ENCODE data around the gene CLK4.

CLK4 gene

DNA sequence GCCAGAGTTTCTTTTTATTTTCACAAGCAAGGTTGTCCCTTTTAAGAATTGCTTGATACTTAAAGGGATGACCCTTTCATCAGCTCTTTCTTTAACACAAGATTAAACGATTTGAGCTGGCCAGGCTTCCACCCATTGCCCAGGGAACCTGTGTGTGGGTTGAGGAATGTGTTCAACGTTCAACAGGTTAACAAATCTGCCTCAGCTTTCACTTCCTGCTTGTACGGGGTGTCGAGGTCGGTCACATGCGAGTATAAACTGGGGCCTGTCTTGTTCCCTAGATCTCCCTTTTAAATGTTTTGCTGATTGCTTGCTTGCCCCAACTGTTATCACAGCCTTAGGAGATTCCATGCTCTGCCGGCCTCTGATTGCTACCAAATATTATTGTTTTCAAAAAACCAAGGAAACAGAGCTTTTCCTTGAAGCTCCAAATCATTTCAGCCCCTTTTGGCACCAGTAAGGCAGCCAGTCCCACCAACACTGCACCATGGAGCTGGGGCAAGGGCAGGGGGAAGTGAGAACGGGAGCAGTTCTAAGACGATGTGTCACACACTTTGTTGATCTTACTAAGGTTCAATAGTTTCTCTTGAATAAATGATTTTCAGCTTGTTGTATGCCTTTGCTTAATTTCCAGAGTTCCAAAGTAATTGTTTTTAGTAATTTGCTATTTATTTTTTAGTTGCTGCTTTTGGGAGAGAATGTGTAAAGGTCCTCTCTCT is 10.7 kb upstream of the CLK4 start:
- no peak for DNase-seq (ENCODE audit: low read depth, low spot score)

DNA sequence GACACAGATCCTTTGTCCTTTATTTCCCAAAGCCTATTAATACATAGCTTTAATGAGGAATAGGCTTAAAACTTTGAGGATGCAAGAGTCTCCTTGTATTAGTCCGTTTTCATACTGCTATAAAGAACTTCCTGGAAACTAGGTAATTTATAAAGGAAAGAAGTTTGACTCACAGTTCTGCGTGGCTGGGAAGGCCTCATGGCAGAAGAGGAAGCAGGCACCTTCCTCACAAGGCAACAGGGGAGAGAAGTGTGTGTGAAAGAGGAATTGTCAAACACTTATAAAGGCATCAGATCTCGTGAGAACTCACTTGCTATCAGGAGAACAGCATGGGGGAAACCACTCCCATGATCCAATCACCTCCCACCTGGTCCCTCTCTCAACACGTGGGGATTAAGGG is 5.4 kb upstream of the CLK4 start:
- DNase-seq (ENCODE audit: low read depth, low spot score) = no peak

DNA sequence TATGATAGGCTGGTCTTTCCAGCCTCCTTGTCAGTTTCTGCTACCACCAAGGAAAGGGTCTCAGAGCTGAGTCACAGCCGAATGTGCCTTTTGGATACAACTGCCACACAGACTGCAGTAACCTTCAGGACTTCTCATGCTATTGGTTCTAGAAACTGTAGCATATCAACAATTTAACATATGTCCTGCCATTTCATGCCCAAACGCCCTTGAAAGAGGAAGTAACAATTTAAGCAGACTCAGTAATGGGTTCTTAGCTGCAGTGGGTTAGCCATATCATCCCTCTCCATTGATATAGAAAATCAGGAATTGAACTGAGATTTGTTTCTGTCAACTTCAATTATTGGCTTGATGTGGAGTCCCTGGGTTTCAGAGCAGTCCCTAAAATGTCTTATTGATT is 4.1 kb upstream of the CLK4 start:
- DNase-seq (ENCODE audit: low read depth, low spot score) = no peak

DNA sequence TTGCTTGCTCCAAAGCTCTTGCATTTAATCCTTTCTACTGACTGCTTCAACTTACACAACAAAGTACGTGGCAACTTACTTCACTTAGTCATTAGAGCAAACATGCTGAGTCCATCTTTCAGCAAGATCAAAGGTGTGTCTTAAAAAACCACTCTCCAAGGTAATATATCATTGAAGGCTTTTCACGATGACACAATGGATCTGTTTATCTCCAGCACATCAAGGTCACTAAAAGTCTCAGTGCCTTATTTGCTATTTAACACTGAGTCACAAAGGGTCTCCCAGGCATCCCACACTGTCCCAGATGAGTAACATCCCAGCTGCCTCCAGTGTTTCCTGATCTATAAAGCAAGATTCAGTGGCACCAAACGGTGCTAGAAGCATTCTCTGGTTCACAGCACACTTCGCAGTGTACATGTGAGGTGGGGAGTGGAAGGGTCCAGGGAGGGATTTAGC is 3.7 kb upstream of the CLK4 start:
- DNase-seq (ENCODE audit: low read depth, low spot score) = no peak

DNA sequence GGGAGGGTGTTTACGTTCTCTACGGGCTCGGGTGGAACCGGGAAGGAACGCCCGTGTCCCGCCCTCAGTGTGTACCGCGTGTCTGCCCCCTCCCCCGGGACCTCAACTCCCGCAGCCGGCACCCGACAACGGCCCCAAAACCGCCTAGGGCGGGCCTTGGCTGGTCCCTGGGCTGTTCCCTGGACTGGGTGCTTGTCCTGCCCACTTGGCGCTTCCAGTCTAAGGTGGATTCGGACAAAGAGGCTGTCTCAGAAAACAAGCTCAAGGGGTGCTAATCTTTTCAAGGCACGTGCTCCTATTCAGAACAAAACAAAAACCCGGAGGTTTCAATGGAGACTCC is 379 bp upstream of the CLK4 start:
- no peak for DNase-seq (ENCODE audit: low read depth, low spot score)

DNA sequence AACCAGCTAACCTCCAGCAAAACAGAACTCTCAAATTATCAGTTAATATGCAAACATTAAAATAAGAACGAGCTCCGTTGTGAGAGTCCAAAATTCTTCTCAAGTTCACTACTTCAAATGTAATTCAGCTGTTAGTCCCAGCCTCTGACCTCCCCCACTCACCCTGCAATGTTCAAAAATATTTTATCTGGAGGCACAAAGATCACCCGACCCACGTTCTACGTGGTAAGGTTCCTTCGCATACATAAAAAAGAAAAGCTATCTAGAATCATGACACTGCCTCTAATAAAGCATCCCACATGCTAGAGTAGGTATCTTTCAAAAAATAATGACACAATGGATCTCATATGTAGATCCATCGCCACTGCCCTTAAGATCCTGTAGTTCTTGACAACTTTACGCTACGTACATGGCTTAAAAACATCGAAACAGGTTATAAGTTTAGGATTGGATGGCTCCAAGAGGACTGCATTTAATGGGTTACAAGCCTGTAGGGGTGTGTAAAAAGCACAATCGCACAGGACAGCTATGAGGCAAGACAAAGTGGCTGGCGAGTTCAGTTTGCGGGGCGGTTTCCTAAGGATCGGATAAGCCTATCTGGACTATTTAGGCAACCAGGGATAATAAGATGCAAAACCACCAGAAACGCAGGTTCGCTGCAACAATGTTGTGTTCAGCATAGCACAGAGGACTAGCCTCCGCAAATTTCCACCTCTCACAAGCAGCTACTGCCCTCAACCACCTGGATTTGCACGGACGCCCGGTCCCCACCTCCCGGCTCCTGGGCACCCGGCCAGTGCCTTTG is 969 bp downstream of the CLK4 start:
- no peak for DNase-seq (ENCODE audit: low read depth, low spot score)

DNA sequence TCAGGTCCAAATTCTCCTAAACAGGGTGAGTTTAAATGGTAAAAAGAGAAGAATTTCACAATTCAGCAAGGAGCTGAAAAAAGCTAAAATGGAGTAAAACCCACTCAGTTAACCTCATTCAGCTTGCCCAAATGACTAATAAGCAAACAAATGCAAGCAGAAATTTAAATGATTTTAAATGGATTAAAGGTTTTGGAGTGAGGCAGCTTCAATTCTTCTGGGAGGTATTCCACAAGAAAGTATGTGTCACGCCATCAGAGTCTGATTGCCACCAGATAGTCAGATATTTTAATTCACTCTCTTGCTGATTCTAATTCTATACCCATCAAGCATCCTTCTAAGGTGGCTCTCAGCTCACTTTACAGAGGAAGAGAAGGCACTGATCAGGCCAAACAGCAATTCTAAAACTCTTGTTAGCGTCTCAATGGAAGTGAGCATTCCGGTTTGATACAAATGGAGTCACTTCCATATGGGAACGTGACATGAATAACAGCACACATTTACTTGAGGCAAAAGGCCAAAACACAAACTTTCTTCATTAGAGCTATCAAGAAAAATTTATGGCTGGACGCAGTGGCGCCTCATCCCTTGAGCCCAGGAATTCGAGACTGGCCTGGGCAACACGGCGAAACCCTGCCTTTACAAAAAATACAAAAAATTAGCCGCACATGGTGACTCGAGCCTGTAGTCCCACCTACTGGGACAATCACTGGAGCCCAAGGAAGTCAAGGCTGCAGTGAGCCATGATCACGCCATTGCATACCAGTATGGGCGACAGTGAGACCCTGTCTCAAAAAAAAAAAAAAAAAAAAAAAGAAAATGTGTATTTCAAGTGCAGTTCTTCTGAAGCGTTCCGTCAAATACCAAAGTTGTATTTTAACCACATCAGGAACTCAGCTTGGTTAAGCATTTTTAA is 2.0 kb downstream of the CLK4 start:
- DNase-seq (ENCODE audit: low read depth, low spot score) = peak; percentile 62

DNA sequence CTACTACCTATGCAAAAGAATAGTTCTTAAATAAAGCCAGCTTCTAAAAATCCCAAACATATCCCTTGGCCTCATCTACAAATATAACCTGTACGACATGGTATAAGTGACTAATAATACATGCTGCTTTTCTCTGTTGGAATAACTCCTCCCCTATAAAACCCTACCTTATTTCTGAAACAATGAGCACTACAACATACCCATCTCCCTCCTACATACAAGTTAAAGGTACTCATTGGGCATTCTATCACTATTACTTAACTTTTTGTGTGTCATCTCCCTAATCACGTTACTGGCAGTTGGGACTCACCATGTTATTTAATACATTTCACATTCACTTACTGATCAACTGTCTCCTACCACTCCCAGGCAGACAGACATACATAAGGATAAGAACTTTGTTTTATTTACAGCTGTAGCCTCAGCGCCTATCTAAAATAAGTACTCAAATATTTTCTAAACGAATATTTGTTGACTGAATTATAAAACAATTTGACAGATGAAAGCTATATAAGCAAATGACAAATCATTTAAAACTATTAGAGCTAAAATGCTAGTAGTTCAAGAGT is 4.1 kb downstream of the CLK4 start:
- DNase-seq (ENCODE audit: low read depth, low spot score) = no peak

DNA sequence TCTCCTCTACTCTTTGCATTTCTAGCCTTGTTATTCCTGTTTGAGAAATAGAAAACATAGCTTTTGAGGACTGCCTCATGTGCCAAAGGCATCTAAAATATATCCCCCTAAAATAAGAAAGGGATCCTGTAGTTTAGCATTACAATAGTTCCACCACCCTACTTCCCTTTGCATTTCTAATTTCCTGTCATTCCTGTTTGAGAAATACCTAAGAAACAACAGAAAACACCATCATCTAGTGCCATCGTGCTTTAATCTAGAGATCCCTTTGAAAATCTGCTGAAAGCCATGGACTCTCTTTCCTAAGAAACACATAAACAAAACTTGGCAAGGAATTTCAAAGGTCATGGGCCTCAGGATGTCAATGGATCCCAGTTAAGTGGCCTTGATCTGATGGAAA is 7.5 kb downstream of the CLK4 start:
- no peak for DNase-seq (ENCODE audit: low read depth, low spot score)

DNA sequence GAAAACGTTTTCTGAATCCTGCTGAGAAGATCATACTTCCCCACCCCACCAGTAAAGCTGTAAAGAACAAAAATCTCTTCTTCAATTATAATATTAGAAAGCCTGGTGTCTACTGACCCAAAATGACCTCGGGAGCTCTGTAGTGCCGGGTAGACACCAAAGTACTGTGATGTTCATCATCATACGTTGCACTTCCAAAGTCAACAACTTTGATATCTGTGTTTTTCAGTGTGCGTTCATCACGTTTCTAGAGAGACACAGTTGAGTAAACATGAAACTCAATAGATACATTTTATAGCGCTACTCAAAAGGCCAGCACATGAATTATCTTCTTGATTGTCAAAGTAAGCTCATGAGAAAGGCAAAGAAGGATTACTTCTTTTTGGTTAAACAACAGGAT is 14.6 kb downstream of the CLK4 start:
- DNase-seq (ENCODE audit: low read depth, low spot score) = no peak

DNA sequence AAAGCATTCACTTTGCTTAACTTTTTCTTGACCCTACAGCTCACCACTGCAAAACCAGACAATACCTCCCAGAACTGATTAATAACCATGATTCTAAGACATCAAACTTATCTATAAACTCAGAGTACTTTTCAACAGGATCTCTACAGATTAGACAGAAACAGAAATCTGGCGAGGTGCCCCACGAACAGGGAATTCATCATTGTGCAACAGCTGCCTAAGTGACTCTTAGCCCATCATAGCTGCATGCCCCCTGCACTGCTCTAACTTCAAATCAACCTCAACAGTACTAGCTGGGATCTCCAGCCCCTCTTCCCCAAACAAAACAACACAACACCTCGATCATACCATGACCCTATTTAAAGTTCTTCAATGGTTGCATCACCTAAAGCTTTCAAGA is 20.6 kb downstream of the CLK4 start:
- no peak for DNase-seq (ENCODE audit: low read depth, low spot score)

DNA sequence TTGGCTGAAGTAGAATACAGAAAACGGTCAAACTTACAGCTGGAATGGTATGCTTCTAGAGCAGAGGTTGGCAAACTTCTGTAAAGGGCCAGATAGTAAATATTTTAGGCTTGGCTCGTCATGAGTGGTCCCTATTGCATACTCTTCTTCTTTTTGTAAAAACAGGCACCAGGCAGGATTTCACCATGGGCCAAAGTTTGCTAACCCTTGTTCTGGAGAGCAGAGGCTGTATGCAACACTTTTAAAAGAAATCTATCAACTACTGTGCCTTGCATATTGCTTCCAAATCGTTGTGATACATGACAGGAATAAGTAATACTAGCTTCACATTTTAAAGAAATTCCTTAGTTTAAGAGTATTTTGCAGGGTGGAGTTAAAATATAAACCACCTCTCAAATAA is 21.1 kb downstream of the CLK4 start:
- no peak for DNase-seq (ENCODE audit: low read depth, low spot score)

DNA sequence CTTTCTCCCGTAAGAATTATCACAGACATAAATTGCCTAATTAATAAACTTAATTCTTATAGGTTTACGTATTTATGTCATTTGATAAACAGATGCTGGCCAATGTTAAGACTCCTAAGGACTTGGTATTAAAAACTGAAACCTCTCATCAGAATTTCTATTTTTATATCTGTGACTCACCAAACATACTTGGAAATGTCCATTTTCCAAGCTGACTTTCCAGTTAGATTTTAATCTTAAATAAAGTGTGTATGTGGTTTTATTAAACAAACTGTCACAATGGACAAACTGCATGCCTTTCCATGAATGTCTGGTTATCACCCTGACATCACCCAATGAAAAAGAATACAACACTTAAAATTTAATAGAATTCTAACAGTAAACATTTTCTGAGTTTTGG is 24.1 kb downstream of the CLK4 start:
- DNase-seq (ENCODE audit: low read depth, low spot score) = no peak

DNA sequence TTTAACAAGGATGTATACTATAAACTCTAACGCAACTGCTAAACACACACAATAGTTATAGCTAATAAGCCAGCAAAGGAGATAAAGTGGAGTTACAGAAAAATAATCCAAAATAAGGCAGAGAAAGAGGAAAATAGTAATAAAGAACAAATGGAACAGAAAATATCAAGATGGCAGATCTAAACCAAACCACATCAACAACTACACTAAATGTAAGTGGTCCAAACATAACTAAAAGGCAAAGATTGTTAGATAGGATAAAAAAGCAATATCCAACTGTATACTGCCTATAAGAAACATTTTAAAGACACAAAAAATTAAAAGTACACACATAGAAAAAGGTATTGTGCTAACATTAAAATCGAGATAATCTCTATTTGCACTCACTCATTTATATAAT is 31.1 kb downstream of the CLK4 start:
- DNase-seq (ENCODE audit: low read depth, low spot score) = no peak

DNA sequence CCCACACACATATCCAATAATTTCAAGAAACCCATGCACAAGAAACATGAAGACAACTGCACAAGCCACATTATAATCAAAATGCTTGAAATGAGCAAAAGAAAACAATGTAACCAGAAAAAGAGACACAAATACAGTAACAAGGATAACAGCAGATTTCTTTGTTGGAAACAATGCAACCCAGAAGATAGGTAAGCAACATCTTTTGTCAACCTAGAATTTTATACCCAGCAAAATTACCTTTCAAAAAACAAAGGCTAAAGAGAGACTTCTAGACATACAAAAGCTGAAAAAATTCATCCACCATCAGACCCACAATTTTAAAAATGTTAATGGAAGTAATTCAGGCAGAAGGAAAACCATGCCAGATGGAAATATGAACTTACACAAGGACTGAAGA is 31.7 kb downstream of the CLK4 start:
- DNase-seq (ENCODE audit: low read depth, low spot score) = no peak

DNA sequence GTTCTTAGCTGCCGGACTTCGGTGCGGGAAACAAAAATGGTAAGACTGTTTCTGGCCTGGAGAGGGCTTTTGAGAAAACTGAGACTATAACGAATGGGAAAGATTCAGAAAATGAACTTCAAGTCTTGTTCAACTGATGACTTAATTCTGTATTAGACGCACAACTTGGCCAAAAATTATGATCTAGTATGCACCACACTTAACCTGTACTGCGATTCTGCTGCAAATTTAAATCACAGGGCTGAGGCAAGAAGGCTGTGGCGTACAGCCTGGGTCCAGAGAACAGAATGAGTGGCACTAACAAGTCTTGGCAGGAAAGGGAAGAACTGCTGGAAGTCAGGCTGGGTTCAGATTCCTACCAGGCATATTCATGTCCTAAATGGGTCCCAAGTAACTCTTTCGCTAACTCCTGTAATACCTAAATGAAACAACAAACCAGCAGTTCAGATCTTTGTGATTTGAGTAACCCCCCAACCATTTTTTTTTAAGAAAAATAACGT is 35.9 kb downstream of the CLK4 start:
- DNase-seq (ENCODE audit: low read depth, low spot score) = no peak

DNA sequence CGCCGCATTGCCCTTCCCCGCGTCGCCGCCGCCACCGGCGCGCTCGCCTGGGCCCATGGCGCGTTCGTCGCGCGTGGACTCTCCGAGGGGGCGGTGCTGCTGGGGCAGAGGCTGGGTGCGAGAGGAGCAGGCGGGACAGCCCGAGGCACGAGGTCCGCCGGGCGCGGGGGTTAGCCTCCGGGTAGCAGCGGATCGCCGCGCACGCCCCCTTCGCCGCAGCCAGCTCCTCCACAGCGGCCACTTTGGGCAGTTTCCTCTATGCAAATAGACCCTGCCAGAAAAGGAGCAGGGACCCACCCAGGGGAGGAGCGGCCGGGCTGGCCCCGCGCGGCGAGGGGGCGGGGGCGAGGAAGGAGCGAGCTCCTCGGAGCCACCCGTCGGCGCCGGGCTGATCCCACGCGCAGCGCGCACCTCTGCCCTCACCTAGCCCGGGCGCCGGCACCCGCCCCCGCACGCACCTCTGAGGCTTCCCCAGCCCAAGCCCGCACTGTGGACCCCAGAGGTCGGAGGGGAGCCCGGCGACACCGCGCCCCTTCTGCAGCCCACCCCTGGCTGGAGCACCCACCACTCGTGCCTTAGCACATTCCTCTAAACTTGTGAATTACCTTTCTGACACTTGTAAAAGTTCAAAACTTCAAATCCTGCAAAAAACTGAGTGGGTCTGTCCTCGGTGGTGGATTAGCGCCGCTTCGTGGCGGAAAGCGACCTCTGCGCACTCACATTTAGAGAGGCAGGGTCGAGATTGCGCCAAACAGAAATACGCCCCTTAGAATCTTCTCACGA is 36.5 kb downstream of the CLK4 start, which contains the start of gene COL23A1:
Gene COL23A1 (minus strand): TSS at position 253 of the 783 bp plus-strand sequence.
- peak; percentile 80 for DNase-seq (ENCODE audit: low read depth, low spot score)

DNA sequence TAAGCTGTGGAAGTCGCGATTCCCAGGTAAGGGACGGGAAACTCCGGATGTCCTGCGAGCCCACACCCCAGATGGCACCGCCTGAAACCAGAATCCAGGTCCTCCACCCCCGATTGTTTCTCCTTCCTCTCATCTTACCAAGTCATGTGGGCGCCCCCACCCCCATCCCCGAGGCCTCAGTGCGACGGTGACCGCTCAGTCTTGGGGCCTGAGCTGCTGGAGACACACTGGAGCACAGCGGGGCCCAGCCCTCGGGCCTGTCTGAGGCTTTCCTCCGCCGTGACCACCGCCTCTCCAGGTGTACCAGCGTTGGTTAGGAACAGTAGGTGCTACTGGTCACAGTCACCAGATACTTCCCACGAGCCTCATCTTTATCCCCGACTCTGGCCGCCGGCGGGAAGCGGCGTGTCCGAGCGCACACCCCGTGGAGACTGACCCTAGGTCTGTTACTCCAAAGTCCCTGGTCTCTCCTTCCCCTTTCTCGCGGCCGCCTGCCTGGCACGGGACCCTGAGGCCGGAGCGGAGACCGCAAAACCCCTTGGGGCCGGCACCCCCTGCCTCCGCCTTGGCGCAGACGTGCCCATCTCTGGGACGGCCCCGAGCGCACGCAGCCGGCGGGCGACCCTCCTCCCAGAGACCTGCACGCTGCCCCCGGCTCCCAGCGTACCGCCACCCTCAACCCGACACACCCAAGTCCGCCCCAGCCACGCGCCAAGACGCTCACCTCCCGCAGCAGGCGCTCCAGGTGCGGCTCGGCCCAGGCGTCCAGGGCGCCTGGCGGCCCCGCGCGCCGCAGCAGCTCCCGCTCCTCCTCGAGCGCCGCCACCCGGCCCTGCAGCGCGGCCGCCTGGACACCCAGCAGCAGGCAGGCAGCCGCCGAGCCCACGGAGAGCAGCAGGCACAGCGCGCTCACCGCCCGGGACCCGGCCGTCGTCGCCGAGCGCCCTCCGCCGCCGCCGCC is 37.4 kb downstream of the CLK4 start:
- DNase-seq (ENCODE audit: low read depth, low spot score) = peak; percentile 77

DNA sequence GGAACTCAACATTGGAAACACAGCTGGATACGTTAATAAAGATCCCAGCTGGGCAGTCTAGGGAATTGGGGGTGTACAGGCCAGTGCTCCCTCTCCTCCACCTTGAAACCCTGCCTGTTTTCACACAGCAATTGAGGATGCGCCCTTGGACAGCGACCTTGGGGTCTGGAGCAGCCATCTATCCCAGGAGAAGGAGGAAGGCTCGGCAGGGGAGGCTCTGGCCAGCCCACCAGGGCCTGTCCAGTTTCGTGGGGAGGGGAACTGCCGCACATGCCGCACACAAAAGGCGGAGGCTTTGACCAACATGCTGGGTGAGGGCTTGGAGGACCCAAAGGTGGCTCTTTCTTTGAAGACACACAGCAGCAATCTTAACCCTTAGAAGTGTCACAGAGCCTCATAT is 38.1 kb downstream of the CLK4 start:
- no peak for DNase-seq (ENCODE audit: low read depth, low spot score)

Measured in astrocyte of the hippocampus (primary cell).